ENCODE measurements around the gene AS3MT. TPM values are rescaled to one million over a fixed set of nuclear protein-coding genes. Genes with fewer than 3 reads are reported as not detected.

The AS3MT gene
- total and polyA plus RNA-seq, 2 of the 8 experiments (the other 6 are each of a cell fraction or from before 2014, with no cell fraction given): 5.8 to 10.3 TPM

DNA sequence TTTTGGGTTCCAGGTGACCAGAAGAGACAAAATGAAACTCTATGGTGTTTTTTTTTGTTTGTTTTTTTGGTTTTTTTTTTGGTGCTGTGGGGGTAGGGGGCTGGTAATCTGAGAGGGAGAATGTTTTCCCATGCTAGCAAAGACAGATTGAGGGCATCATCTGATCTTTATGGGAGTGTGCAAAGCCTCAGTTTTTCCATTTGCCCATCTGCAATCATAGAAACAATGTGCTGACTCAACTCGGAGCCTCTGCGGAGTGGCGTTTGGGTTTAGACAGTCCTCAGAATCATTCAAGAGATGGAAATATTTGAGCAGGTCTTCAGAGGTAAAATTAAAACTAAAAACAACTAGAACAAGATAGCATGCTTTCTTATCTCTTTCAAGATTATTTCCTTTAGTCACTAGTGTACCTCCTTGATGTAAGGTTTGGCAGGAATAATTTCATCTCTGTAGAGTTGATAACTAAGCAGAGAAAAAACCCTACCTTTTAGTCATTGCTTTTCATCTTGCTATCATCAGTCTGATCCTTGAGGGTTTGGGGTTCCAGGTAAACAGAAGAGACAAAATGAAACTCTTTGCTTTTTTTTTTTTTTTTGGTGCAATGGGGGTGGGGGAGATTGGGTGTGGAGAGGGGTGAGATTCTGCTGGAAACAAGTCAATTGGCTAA is 66.8 kb downstream of the AS3MT start (continued):
- TF ChIP-seq, protein P1, sequence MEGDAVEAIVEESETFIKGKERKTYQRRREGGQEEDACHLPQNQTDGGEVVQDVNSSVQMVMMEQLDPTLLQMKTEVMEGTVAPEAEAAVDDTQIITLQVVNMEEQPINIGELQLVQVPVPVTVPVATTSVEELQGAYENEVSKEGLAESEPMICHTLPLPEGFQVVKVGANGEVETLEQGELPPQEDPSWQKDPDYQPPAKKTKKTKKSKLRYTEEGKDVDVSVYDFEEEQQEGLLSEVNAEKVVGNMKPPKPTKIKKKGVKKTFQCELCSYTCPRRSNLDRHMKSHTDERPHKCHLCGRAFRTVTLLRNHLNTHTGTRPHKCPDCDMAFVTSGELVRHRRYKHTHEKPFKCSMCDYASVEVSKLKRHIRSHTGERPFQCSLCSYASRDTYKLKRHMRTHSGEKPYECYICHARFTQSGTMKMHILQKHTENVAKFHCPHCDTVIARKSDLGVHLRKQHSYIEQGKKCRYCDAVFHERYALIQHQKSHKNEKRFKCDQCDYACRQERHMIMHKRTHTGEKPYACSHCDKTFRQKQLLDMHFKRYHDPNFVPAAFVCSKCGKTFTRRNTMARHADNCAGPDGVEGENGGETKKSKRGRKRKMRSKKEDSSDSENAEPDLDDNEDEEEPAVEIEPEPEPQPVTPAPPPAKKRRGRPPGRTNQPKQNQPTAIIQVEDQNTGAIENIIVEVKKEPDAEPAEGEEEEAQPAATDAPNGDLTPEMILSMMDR (IDR thresholded peaks at IDR 0.05; ENCODE audit: control extremely low read depth in 1 of 3, insufficient read depth in 1 of 3, low read depth in 1 of 3, low read length in 3 of 3): no peak
- no peak for TF ChIP-seq YY1 (IDR thresholded peaks at IDR 0.05; ENCODE audit: low read depth, low read length)
- TF ChIP-seq CEBPB (IDR thresholded peaks at IDR 0.05; ENCODE audit: low read depth, low read length): no peak
- TF ChIP-seq, protein P2, sequence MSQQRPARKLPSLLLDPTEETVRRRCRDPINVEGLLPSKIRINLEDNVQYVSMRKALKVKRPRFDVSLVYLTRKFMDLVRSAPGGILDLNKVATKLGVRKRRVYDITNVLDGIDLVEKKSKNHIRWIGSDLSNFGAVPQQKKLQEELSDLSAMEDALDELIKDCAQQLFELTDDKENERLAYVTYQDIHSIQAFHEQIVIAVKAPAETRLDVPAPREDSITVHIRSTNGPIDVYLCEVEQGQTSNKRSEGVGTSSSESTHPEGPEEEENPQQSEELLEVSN (IDR thresholded peaks at IDR 0.05): no peak
- no peak for TF ChIP-seq KDM1A (IDR thresholded peaks at IDR 0.05; ENCODE audit: borderline replicate concordance, low read length)
- TF ChIP-seq CHD1 (IDR thresholded peaks at IDR 0.05; ENCODE audit: low read depth, low read length): no peak
- no peak for TF ChIP-seq CTBP2 (IDR thresholded peaks at IDR 0.05; ENCODE audit: borderline replicate concordance, insufficient read depth, insufficient read length, low read length)
- TF ChIP-seq ASH2L (IDR thresholded peaks at IDR 0.05; ENCODE audit: low read length): no peak
- TF ChIP-seq SAP30 (IDR thresholded peaks at IDR 0.05; ENCODE audit: insufficient read depth, insufficient replicate concordance, low read length): no peak

Data from H1 (cell line).